ENCODE measurements around the gene RNLS.

RNLS gene

GRCh38 chr10:88473989-88474883, 108.9 kb downstream of the RNLS start:
- DNase-seq: no peak

DNA sequence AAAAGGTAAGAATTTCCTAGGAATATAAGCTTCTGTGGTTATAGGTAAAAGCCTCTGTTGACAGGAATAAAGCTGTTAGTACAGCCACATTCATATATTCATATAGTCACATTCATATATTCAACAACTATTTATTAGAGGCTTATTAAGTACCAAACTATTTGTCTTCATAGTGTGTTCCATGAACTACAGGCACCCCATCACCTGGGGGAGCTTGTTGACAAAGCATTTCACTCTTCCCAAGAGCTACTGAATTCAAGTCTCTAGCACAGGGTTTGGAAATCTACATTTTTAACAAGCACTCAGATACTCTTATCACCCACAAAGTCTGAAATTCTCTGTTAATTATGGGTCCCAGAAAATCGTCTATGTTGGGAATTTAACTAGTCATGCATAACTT, 110.6 kb downstream of the RNLS start:
- no peak for DNase-seq

GRCh38 chr10:88471899-88472298, 111.2 kb downstream of the RNLS start:
- no peak for DNase-seq

DNA sequence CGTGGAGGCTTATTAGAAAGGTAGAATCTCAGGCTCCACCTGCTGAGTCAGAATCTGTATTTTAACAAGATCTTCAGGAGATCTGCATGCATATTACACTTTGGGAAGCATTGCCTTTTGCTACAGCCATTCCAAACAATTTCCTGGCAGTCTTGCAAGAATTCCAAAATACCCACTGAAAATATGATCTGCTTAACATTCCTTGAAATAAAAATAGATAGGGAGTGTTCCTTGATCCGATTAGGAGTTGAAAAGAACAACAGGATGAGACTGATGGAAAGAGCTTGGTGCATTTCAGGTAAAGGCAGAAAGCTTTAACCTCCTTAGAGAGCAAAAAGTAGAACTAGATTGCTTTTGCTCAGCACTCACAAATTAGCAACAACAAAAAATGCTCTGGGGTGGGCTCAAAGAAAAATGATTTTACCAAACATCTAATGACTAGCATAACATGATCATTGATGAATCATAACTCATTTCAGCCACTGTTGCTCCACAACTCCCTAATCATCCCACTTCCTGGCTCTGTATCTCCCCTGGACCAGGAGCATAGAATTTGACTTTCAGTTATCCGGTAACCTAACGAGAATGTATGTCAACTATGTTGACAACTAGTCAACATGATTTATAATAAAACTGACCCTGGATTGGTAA, 115.2 kb downstream of the RNLS start:
- peak; percentile 36 for DNase-seq

GRCh38 chr10:88466786-88467185, 116.3 kb downstream of the RNLS start:
- no peak for DNase-seq

- DNase-seq: no peak
Observed at GRCh38 chr10:88465765-88466164, 117.4 kb downstream of the RNLS start.

DNA sequence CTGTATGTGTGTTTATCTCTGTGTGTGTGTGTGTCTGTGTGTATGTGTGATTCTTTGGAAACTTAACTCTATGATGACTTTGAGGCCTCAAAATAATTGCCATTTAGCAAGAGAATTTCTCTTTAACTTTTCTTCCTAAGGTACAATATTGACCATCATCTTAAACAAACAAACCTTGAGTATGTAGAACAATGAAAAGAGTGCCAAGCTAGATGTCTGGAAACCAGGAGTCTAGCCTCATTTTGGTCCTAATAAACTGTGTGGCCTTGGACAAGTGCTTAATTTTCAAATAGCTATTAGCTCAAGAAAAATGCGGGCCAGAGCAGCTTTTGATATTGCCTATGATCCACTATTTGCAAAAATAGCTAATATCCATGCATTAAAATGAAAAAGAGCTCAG, 119.3 kb downstream of the RNLS start:
- DNase-seq: no peak

GRCh38 chr10:88461426-88461825, 121.7 kb downstream of the RNLS start:
- DNase-seq: no peak

DNA sequence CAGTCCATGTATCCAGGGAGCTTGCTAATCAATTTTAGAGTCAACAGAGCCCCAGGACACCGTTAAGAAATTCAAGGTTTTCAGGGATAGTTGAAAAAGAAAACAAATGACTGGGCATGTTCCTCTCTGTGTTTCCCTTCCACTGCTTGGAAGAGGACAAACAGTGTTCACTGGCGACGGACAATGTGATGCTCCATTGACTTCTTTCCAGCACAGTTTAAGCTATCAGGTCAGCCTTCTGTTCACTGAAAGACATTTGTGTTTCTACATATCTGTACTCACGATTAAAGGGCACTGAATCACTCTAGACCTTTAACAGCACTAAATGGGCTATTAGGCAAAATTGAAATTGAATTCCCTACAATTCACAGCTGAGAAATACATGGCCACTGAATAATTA, 123.6 kb downstream of the RNLS start:
- no peak for DNase-seq

DNA sequence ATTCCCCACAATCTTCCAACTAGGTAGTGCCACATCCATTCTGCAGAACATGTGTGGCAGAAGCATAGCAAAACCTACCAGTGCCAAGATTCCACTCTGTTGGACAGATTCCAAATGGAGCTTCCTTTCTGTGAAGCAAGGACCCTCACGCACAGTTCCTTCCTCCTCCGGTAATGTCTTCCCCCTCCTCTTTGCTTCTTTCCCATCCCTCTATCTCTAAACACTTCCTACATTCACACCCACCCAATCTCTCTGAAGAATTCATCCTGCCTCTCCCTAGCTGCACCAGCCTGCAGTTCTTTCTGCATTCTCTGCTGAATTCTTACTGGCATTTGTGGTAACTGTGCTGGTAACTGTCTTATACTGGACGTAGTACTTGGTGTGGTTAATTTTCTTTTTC, 124.9 kb downstream of the RNLS start:
- DNase-seq: no peak

GRCh38 chr10:88457660-88458059, 125.5 kb downstream of the RNLS start:
- no peak for DNase-seq

DNA sequence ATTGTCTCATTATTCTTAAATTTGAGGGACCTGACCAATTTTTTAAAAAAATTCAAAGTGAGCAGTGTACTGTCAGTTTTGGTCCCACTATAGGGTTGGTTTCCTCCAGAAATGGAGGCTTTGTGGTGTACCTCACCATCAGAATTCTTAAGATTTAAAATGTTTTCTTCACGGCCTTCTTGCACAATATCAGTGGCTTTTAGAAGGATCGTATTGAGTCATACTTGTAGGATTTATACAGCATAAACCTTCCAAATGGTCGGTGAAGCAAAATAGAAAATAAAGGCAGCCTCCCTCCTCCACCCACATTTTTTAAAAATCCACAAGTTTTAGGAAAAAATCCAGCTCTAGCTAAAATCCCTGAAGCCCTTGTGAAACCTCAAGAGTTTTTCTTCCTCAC, 126.4 kb downstream of the RNLS start:
- peak; percentile 72 for DNase-seq

DNA sequence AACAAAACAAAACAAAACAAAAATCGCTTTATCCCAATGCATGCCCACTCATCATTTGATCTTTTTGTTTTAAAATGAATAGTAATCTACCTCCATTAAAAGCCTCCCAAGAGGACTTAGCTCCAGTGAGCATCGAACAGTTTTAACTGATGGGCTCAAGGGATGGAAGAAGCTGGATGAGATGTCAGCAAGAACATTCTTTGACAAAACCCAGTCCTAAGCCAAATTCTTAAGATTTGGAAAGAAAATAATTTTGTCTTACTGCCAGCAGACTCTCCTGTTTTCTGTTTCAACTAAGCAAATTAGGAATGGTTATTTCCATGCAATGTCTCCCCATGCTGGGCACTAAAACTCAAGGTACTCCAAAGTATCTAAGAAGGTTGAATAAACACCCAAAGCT, 127.3 kb downstream of the RNLS start:
- no peak for DNase-seq

- DNase-seq: no peak
Observed at GRCh38 chr10:88450201-88450600, 132.9 kb downstream of the RNLS start.

- DNase-seq: no peak
Observed at GRCh38 chr10:88442716-88443115, 140.4 kb downstream of the RNLS start.

GRCh38 chr10:88440541-88440940, 142.6 kb downstream of the RNLS start:
- DNase-seq: no peak

GRCh38 chr10:88439932-88440331, 143.2 kb downstream of the RNLS start:
- no peak for DNase-seq

GRCh38 chr10:88437411-88437810, 145.7 kb downstream of the RNLS start:
- peak; percentile 10 for DNase-seq

GRCh38 chr10:88433565-88434186, 149.4 kb downstream of the RNLS start:
- no peak for DNase-seq

DNA sequence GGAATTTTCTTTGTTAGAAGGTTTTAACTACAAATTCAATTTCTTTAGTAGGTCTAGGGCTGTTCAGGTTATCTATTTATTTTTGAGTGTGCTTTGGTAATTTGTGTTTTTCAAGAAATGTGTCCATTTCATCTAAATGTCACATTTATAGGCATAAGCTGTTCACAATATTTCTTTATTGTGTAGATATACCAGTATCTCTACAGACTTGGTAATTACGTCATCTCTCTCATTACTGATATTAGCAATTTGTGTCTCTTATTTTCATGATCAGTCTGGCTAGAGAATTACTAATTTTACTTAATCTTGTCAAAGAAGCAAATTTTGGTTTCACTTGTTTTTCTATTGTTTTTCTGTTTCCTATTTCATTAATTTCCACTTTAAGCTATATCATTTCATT, 152.0 kb downstream of the RNLS start:
- DNase-seq: no peak

GRCh38 chr10:88428976-88429375, 154.1 kb downstream of the RNLS start:
- no peak for DNase-seq

DNA sequence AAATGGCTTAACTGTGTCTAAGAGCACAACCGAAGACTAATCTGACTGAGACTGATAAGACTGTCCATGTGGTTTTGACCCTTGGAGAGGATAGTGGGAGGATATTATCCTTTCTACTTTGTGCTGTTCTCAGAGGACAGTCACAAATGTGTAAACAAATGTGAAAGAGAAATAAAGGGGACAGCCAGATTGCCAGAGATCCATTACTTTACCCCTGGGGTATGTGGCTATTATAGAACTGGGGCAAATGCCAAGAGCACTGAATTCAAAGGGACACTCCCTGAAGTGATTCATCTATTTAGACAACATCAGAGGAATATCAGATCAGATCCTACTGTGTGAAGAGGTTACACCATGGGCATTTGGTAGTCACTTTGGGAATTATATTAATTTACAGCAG, 154.7 kb downstream of the RNLS start:
- DNase-seq: peak; percentile 11

- DNase-seq: no peak
Observed at GRCh38 chr10:88427024-88427423, 156.1 kb downstream of the RNLS start.

GRCh38 chr10:88424881-88425280, 158.2 kb downstream of the RNLS start:
- no peak for DNase-seq
